Stomach (tissue), 9 donors: Measurements from ENCODE around the gene RBM44. TPM values are rescaled to one million over a fixed set of nuclear protein-coding genes. Genes with fewer than 3 reads are reported as not detected.
"Not testable (repeated sequence)": the region's sequence is repeated elsewhere in the genome, so short reads cannot be mapped to it uniquely, and the experiment has no call there.

ENCODE experiments used
- DNase-seq, 2 donors: peaks; one replicate each; pipeline versions ENCODE4 v3.0.0 to v3.0.0-alpha.2; 2013 to 2019
- H3K27ac ChIP-seq, 5 donors: fragments of 200-600 bp in 4 of 5; sonication (generic) in 4 of 5; one replicate each; pipeline ENCODE4 v1.5.1; 2013 to 2019; ENCODE audit warnings: mild to moderate bottlenecking in 1 of 5, moderate library complexity in 1 of 5
- H3K27me3 ChIP-seq, 3 donors: fragments of 200-600 bp; sonication (generic); one replicate each; pipeline ENCODE4 v1.5.1; 2017 to 2019; ENCODE audit warnings: mixed run types in 1 of 3
- H3K36me3 ChIP-seq, 4 donors: fragments of 200-600 bp; sonication (generic); 1 replicate in 3 of 4; 2 replicates in 1 of 4; pipeline ENCODE4 v1.5.1; 2016 to 2019
- H3K4me1 ChIP-seq, 4 donors: fragments of 200-600 bp; sonication (generic); one replicate each; pipeline ENCODE4 v1.5.1; 2016 to 2019
- H3K4me3 ChIP-seq, 4 donors: fragments of 200-600 bp; sonication (generic) in 3 of 4; one replicate each; pipeline ENCODE4 v1.5.1; 2016 to 2019; ENCODE audit warnings: mild to moderate bottlenecking in 1 of 4
- H3K9me3 ChIP-seq, 4 donors: fragments of 200-600 bp; sonication (generic); one replicate each; pipeline ENCODE4 v1.5.1; 2016 to 2019
- CTCF ChIP-seq, 7 experiments: fragments of 450-650 bp in 4 of 7; fragments of 200-600 bp in 3 of 7; sonication (generic) in 3 of 7; IDR thresholded peaks; one replicate each; pipeline ENCODE4 v1.5.1; 2016 to 2019; ENCODE audit warnings: antibody characterized with exemption in 7 of 7, control low read depth in 2 of 7, mild to moderate bottlenecking in 1 of 7
- EP300 ChIP-seq: sonication (generic); formaldehyde crosslinking; IDR thresholded peaks from one replicate; pipeline ENCODE4 v1.6.1; 2017; ENCODE audit warnings: antibody characterized with exemption
- POLR2A ChIP-seq, 4 donors: fragments of 450-650 bp; IDR thresholded peaks; one replicate each; pipeline ENCODE4 v1.6.1; 2016; ENCODE audit warnings: antibody characterized with exemption in 4 of 4, control low read depth in 2 of 4, mild to moderate bottlenecking in 1 of 4, moderate library complexity in 1 of 4
- POLR2AphosphoS5 ChIP-seq, 3 donors: sonication (generic); formaldehyde crosslinking; IDR thresholded peaks; one replicate each; pipeline ENCODE4 v1.6.1; 2016; ENCODE audit warnings: antibody characterized with exemption in 3 of 3
- WGBS, 5 donors: extraction: QIAGEN DNeasy Blood & Tissue Kit in 3 of 5; methylation state at CpG; one replicate each; pipeline versions ENCODE4 v1.1.5 to v1.1.7; 2013 to 2018; 5-methylcytosine and 5-hydroxymethylcytosine counted together
- intact Hi-C: fragments of 100-400 bp; cut with DNase I; formaldehyde crosslinking; loops from one replicate; pipeline ENCODE4 v1.15.1; 2023; ENCODE audit warnings: low total_unique reads
- polyA plus RNA-seq, 3 donors: library from polyadenylated mRNA; stranded (reverse); fragments of 200-250 nt; gene quantifications; one replicate each; pipeline ENCODE4 v1.2.3, GENCODE V29; 2013
- total RNA-seq, 5 donors: library from RNA; depleted of rRNA; stranded (reverse); fragments of >200 nt; gene quantifications; one replicate each; pipeline versions ENCODE4 v1.1.0 to v1.2.3, GENCODE V29; 2014 to 2016
- donor health status: healthy with polysubstance abuse.
- donor health status: Bipolar disorder and iron deficiency.
- donor health status: healthy.

RBM44 gene
- total and polyA plus RNA-seq, 8 donors: under 0.01 to 2.4 (median 1.8) TPM; not detected in 3

GRCh38 chr2:237758185-237758584 lies 40.4 kb upstream of the RBM44 start:
- WGBS, 5 donors: 93 to 97% (median 96%) methylated on average over 10 of the region's 10 CpGs
- Histone ChIP-seq H3K4me1 (peaks cover 0 to 10% (median 3%) of the 10 kb centered on the region in 4 donors), H3K27me3 (no peaks in the 10 kb centered on the region), H3K9me3 (no peaks in the 10 kb centered on the region), H3K36me3 (peaks cover 58 to 100% (median 99%) of the 10 kb centered on the region in 4 donors), H3K4me3 (no peak overlapping the region), H3K27ac (no peak overlapping the region)
- DNase-seq: no peak
- intact Hi-C loops: no loop called here
- no peak for TF ChIP-seq POLR2AphosphoS5 (IDR thresholded peaks at IDR 0.05)
- TF ChIP-seq POLR2A (IDR thresholded peaks at IDR 0.05): no peak
- TF ChIP-seq EP300: no peak
- no peak for TF ChIP-seq CTCF (IDR thresholded peaks at IDR 0.05)

- WGBS, 5 donors: 81 to 90% (median 89%) methylated on average over 10 of the region's 10 CpGs
- peaks cover 48 to 100% (median 98%) of the 10 kb centered on the region in 4 donors for H3K36me3 ChIP-seq
These were observed 39.4 kb upstream of the RBM44 start for GRCh38 chr2:237759176-237759575.

GRCh38 chr2:237760506-237761502 lies 37.8 kb upstream of the RBM44 start:
- no peaks in the 10 kb centered on the region for H3K27me3 ChIP-seq
- no peak overlapping the region for H3K4me3 ChIP-seq
- intact Hi-C loops: no loop called here
- no peak for DNase-seq
- no peaks in the 10 kb centered on the region for H3K9me3 ChIP-seq
- peaks cover 0 to 17% (median 8%) of the 10 kb centered on the region in 4 donors for H3K4me1 ChIP-seq
- H3K27ac ChIP-seq: no peak overlapping the region
- peaks cover 32 to 89% (median 86%) of the 10 kb centered on the region in 4 donors for H3K36me3 ChIP-seq
- 76 to 88% (median 82%) methylated on average over 22 to 23 of the region's 23 CpGs for WGBS, 5 donors
- no peak for TF ChIP-seq CTCF (IDR thresholded peaks at IDR 0.05)
- no peak for TF ChIP-seq POLR2AphosphoS5 (IDR thresholded peaks at IDR 0.05)
- TF ChIP-seq POLR2A (IDR thresholded peaks at IDR 0.05): no peak
- TF ChIP-seq EP300: no peak

More at GRCh38 chr2:237759176-237759575, 39.4 kb upstream of the RBM44 start:
- intact Hi-C loops: no loop called here
- DNase-seq: no peak
- Histone ChIP-seq H3K27me3 (no peaks in the 10 kb centered on the region), H3K4me1 (peaks cover 0 to 15% (median 6%) of the 10 kb centered on the region in 4 donors), H3K4me3 (no peak overlapping the region), H3K27ac (no peak overlapping the region), H3K9me3 (no peaks in the 10 kb centered on the region)
- no peak for TF ChIP-seq POLR2AphosphoS5 (IDR thresholded peaks at IDR 0.05)
- TF ChIP-seq EP300: no peak
- no peak for TF ChIP-seq CTCF (IDR thresholded peaks at IDR 0.05)
- no peak for TF ChIP-seq POLR2A (IDR thresholded peaks at IDR 0.05)

DNA sequence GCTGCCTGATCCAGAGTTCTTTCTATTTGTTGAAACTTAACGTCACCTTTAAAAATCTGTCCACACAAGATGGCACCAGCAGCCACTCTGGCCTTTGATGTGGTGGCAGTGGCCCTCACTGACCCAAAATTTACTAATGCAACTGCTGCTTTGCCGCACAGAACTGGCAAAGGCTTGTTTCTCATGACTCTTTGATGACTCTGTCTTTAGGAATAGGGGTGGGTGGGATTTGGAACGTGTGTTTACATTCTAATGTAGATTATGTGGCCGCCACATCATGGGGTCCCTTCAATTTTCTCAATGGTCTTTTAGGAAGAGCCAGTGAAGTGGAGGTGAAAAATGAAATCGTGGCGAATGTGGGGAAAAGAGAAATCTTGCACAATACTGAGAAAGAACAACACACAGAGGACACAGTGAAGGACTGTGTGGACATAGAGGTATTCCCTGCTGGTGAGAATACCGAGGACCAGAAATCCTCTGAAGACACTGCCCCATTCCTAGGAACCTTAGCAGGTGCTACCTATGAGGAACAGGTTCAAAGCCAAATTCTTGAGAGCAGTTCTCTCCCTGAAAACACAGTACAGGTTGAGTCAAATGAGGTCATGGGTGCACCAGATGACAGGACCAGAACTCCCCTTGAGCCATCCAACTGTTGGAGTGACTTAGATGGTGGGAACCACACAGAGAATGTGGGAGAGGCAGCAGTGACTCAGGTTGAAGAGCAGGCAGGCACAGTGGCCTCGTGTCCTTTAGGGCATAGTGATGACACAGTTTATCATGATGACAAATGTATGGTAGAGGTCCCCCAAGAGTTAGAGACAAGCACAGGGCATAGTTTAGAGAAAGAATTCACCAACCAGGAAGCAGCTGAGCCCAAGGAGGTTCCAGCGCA lies 36.0 kb upstream of the RBM44 start:
- H3K9me3 ChIP-seq, DNase-seq, H3K27ac ChIP-seq, H3K27me3 ChIP-seq, H3K4me3 ChIP-seq, intact Hi-C loops: not testable (repeated sequence)
- Histone ChIP-seq H3K36me3 (peaks cover 19 to 85% (median 81%) of the 10 kb centered on the region in 4 donors), H3K4me1 (peaks cover 0 to 25% (median 8%) of the 10 kb centered on the region in 4 donors)
- WGBS, 5 donors: 90 to 96% (median 92%) methylated on average over 9 of the region's 9 CpGs
